ENCODE data around the gene BHLHE41.

Gene BHLHE41

GRCh38 chr12:26124446-26125399 is at the start of gene BHLHE41:
TSS of gene BHLHE41 (minus strand) at chr12:26125037. CDS start at chr12:26124779, 258 bp downstream.
- DNase-seq (ENCODE audit: low read depth in 2 of 3, low spot score in 1 of 3), result no peak

- no peak for DNase-seq (ENCODE audit: low read depth in 2 of 3, low spot score in 1 of 3)
These were observed 48.2 kb upstream of the BHLHE41 start for GRCh38 chr12:26172946-26173552.

- no peak for DNase-seq (ENCODE audit: low read depth in 2 of 3, low spot score in 1 of 3)
These were observed 47.7 kb upstream of the BHLHE41 start for GRCh38 chr12:26172539-26172938.

GRCh38 chr12:26172013-26172412 is 47.2 kb upstream of the BHLHE41 start:
- DNase-seq (ENCODE audit: low read depth in 2 of 3, low spot score in 1 of 3), result no peak

GRCh38 chr12:26164118-26164517 is 39.3 kb upstream of the BHLHE41 start:
- DNase-seq (ENCODE audit: low read depth in 2 of 3, low spot score in 1 of 3), result no peak

GRCh38 chr12:26162905-26163304 is 38.1 kb upstream of the BHLHE41 start:
- no peak for DNase-seq (ENCODE audit: low read depth in 2 of 3, low spot score in 1 of 3)

- DNase-seq (ENCODE audit: low read depth in 2 of 3, low spot score in 1 of 3), result no peak
These were observed 37.3 kb upstream of the BHLHE41 start for GRCh38 chr12:26162174-26162573.

GRCh38 chr12:26158078-26158764 is 33.4 kb upstream of the BHLHE41 start:
- no peak for DNase-seq (ENCODE audit: low read depth in 2 of 3, low spot score in 1 of 3)

GRCh38 chr12:26157001-26157400 is 32.2 kb upstream of the BHLHE41 start:
- DNase-seq (ENCODE audit: low read depth in 2 of 3, low spot score in 1 of 3), result no peak

- no peak for DNase-seq (ENCODE audit: low read depth in 2 of 3, low spot score in 1 of 3)
These were observed 31.5 kb upstream of the BHLHE41 start for GRCh38 chr12:26156201-26156871.

- DNase-seq (ENCODE audit: low read depth in 2 of 3, low spot score in 1 of 3), result no peak
These were observed 28.8 kb upstream of the BHLHE41 start for GRCh38 chr12:26153421-26154154.

GRCh38 chr12:26152507-26153102 is 27.8 kb upstream of the BHLHE41 start:
- no peak for DNase-seq (ENCODE audit: low read depth in 2 of 3, low spot score in 1 of 3)

- DNase-seq (ENCODE audit: low read depth in 2 of 3, low spot score in 1 of 3), result no peak
These were observed 26.1 kb upstream of the BHLHE41 start for GRCh38 chr12:26150736-26151450.

- DNase-seq (ENCODE audit: low read depth in 2 of 3, low spot score in 1 of 3), result no peak
These were observed 25.2 kb upstream of the BHLHE41 start for GRCh38 chr12:26149968-26150500.

- no peak for DNase-seq (ENCODE audit: low read depth in 2 of 3, low spot score in 1 of 3)
These were observed 23.5 kb upstream of the BHLHE41 start for GRCh38 chr12:26148291-26148690.

- no peak for DNase-seq (ENCODE audit: low read depth in 2 of 3, low spot score in 1 of 3)
These were observed 18.5 kb upstream of the BHLHE41 start for GRCh38 chr12:26143291-26143690.

GRCh38 chr12:26138860-26139259 is 14.0 kb upstream of the BHLHE41 start:
- no peak for DNase-seq (ENCODE audit: low read depth in 2 of 3, low spot score in 1 of 3)

- no peak for DNase-seq (ENCODE audit: low read depth in 2 of 3, low spot score in 1 of 3)
These were observed 11.9 kb upstream of the BHLHE41 start for GRCh38 chr12:26136688-26137087.

GRCh38 chr12:26135571-26135970 is 10.7 kb upstream of the BHLHE41 start:
- no peak for DNase-seq (ENCODE audit: low read depth in 2 of 3, low spot score in 1 of 3)
